Measurements from ENCODE around the gene ZNF639. TPM values are rescaled to one million over a fixed set of nuclear protein-coding genes. Genes with fewer than 3 reads are reported as not detected.
"Not testable (repeated sequence)": the region's sequence is repeated elsewhere in the genome, so short reads cannot be mapped to it uniquely, and the experiment has no call there.

Gene ZNF639
- total RNA-seq, 2 donors from 2014 or later = 41.1 to 42.0 TPM

DNA sequence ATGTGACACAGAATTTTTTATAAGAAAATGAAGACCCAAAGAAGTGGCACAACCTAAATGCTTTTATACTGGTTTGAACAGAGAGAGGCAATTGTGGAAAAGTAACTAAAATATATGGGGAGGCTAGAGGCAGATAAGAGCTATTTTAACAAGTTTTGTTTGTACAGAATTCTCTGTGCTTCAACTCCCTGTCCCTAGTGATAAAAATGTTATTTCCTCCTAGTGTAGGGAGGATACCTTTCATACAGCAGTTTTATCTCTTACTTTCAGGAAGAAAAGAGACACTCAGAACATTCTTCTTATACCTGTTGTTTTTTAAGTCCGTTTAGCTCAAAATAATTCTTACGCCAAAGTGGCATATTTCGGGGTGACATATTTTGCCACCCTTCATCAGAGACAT lies 21.2 kb upstream of the ZNF639 start:
- peaks cover 11% of the 10 kb centered on the region for H3K9me3 Mint-ChIP-seq
- H3K4me3 Mint-ChIP-seq = no peak overlapping the region
- H3K4me1 Mint-ChIP-seq = peaks cover 3% of the 10 kb centered on the region
- peaks cover 12% of the 10 kb centered on the region for H3K9me3 ChIP-seq (ENCODE audit: control insufficient read depth, low read length)
- no peak overlapping the region for H3K27ac Mint-ChIP-seq
- H3K27me3 ChIP-seq (ENCODE audit: control insufficient read depth, insufficient read depth, low read length, poor library complexity, severe bottlenecking) = no peaks in the 10 kb centered on the region
- no peaks in the 10 kb centered on the region for H3K36me3 ChIP-seq (ENCODE audit: control insufficient read depth, insufficient read depth, low read length)
- no peaks in the 10 kb centered on the region for H3K27me3 Mint-ChIP-seq (ENCODE audit: insufficient read depth)
- H3K36me3 Mint-ChIP-seq (ENCODE audit: low read depth) = no peaks in the 10 kb centered on the region
- H3K27ac ChIP-seq (ENCODE audit: low read depth, low read length) = no peak overlapping the region
- H3K4me3 ChIP-seq (ENCODE audit: low read length) = no peak overlapping the region
- TF ChIP-seq, protein P1, sequence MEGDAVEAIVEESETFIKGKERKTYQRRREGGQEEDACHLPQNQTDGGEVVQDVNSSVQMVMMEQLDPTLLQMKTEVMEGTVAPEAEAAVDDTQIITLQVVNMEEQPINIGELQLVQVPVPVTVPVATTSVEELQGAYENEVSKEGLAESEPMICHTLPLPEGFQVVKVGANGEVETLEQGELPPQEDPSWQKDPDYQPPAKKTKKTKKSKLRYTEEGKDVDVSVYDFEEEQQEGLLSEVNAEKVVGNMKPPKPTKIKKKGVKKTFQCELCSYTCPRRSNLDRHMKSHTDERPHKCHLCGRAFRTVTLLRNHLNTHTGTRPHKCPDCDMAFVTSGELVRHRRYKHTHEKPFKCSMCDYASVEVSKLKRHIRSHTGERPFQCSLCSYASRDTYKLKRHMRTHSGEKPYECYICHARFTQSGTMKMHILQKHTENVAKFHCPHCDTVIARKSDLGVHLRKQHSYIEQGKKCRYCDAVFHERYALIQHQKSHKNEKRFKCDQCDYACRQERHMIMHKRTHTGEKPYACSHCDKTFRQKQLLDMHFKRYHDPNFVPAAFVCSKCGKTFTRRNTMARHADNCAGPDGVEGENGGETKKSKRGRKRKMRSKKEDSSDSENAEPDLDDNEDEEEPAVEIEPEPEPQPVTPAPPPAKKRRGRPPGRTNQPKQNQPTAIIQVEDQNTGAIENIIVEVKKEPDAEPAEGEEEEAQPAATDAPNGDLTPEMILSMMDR (conservative IDR thresholded peaks at IDR 0.05) = no peak
- 92 to 100% methylated on average over 2 of the region's 3 CpGs for WGBS, 2 experiments (ENCODE audit: insufficient coverage in 1 of 2, insufficient read length in 1 of 2)
- no peaks in the 10 kb centered on the region for H3K4me1 ChIP-seq (ENCODE audit: control insufficient read depth, insufficient read depth, low read length)
- no peak overlapping the region for H3K9ac ChIP-seq (ENCODE audit: extremely low read depth, low read length, poor library complexity, severe bottlenecking)
- DNase-seq = no peak

DNA sequence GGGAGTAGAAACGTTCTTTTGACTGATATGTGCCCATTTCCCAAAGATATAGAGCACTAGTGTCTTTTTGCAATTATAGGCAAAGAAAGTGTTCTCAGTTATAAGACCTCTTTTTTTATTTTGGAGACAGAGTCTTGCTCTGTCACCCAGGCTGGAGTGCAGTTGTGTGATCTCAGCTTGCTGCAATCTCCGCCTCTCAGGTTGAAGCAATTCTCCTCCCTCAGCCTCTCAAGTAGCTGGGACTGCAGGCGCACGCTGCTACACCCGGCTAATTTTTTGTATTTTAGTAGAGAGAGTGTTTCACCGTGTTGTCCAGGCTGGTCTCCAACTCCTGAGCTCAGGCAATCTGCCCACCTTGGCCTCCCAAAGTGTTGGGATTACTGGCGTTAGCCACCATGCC lies 20.7 kb upstream of the ZNF639 start:
- Histone ChIP-seq H3K27me3 (ENCODE audit: control insufficient read depth, insufficient read depth, low read length, poor library complexity, severe bottlenecking) (no peaks in the 10 kb centered on the region), H3K4me3 (ENCODE audit: low read length) (no peak overlapping the region), H3K36me3 (ENCODE audit: control insufficient read depth, insufficient read depth, low read length) (no peaks in the 10 kb centered on the region), H3K27ac (ENCODE audit: low read depth, low read length) (no peak overlapping the region), H3K9ac (ENCODE audit: extremely low read depth, low read length, poor library complexity, severe bottlenecking) (no peak overlapping the region), H3K4me1 (ENCODE audit: control insufficient read depth, insufficient read depth, low read length) (no peaks in the 10 kb centered on the region), H3K9me3 (ENCODE audit: control insufficient read depth, low read length) (peaks cover 12% of the 10 kb centered on the region)
- DNase-seq = no peak
- Mint-ChIP-seq H3K27me3 (ENCODE audit: insufficient read depth) (no peaks in the 10 kb centered on the region), H3K36me3 (ENCODE audit: low read depth) (no peaks in the 10 kb centered on the region), H3K9me3 (peaks cover 11% of the 10 kb centered on the region), H3K4me3 (no peak overlapping the region), H3K27ac (no peak overlapping the region), H3K4me1 (peaks cover 3% of the 10 kb centered on the region)
- TF ChIP-seq, protein P1 (conservative IDR thresholded peaks at IDR 0.05) = no peak
- WGBS, 2 experiments (ENCODE audit: insufficient coverage in 1 of 2, insufficient read length in 1 of 2) = 91 to 100% methylated on average over 3 to 7 of the region's 7 CpGs

DNA sequence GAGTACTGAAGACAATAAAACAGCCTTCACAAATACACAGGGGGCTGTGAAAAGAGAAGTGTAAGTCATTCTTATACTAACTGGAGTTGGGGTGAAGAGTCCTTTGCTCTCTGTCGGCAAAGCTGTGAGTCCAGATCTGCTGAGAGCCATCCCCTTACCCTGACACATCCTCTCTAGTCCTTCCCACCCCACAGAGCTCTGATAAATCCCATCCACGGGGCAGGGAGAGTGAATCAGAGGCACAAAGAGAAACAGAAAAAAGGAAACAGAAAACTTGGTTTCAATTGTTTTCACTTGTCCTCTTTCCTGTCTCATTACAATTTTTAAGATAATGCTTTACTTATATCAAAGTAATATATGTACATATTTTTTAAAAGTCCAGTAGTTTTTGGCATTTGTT lies 18.2 kb upstream of the ZNF639 start:
- no peak overlapping the region for H3K4me3 Mint-ChIP-seq
- Histone ChIP-seq H3K4me3 (ENCODE audit: low read length) (no peak overlapping the region), H3K9me3 (ENCODE audit: control insufficient read depth, low read length) (peaks cover 5% of the 10 kb centered on the region), H3K4me1 (ENCODE audit: control insufficient read depth, insufficient read depth, low read length) (no peaks in the 10 kb centered on the region), H3K9ac (ENCODE audit: extremely low read depth, low read length, poor library complexity, severe bottlenecking) (no peak overlapping the region), H3K27ac (ENCODE audit: low read depth, low read length) (no peak overlapping the region), H3K27me3 (ENCODE audit: control insufficient read depth, insufficient read depth, low read length, poor library complexity, severe bottlenecking) (no peaks in the 10 kb centered on the region), H3K36me3 (ENCODE audit: control insufficient read depth, insufficient read depth, low read length) (no peaks in the 10 kb centered on the region)
- H3K9me3 Mint-ChIP-seq = peaks cover 4% of the 10 kb centered on the region
- no peaks in the 10 kb centered on the region for H3K27me3 Mint-ChIP-seq (ENCODE audit: insufficient read depth)
- peaks cover 3% of the 10 kb centered on the region for H3K4me1 Mint-ChIP-seq
- no peaks in the 10 kb centered on the region for H3K36me3 Mint-ChIP-seq (ENCODE audit: low read depth)
- H3K27ac Mint-ChIP-seq = no peak overlapping the region
- WGBS, 2 experiments (ENCODE audit: insufficient coverage in 1 of 2, insufficient read length in 1 of 2) = 71% methylated on average over 2 of the region's 2 CpGs; no CpG with 5 or more reads in 1 of the 2 experiments
- no peak for DNase-seq
- TF ChIP-seq, protein P1 (conservative IDR thresholded peaks at IDR 0.05) = no peak

DNA sequence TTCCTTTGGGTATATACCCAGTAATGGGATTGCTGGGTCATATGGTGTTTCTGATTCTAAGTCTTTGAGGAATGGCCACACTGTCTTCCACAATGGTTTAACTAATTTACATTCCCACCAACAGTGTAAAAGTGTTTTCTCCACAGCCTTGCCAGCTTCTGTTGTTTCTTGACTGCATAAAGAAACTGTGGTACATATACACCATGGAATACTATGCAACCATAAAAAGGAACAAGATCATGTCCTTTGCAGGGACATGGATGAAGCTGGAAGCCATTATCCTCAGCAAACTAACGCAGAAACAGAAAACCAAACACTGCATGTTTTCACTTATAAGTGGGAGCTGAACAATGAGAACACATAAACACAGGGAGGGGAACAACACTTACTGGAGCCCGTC lies 15.5 kb upstream of the ZNF639 start:
- H3K9me3 Mint-ChIP-seq; H3K27ac ChIP-seq (ENCODE audit: low read depth, low read length); H3K36me3 Mint-ChIP-seq (ENCODE audit: low read depth); H3K4me3 Mint-ChIP-seq; H3K27me3 ChIP-seq (ENCODE audit: control insufficient read depth, insufficient read depth, low read length, poor library complexity, severe bottlenecking); H3K27ac Mint-ChIP-seq; H3K9me3 ChIP-seq (ENCODE audit: control insufficient read depth, low read length); H3K36me3 ChIP-seq (ENCODE audit: control insufficient read depth, insufficient read depth, low read length); DNase-seq; H3K4me3 ChIP-seq (ENCODE audit: low read length); H3K4me1 ChIP-seq (ENCODE audit: control insufficient read depth, insufficient read depth, low read length); H3K27me3 Mint-ChIP-seq (ENCODE audit: insufficient read depth); H3K9ac ChIP-seq (ENCODE audit: extremely low read depth, low read length, poor library complexity, severe bottlenecking); H3K4me1 Mint-ChIP-seq: not testable (repeated sequence)
- WGBS, 2 experiments (ENCODE audit: insufficient coverage in 1 of 2, insufficient read length in 1 of 2) = 79% methylated on average over 1 of the region's 2 CpGs; no CpG with 5 or more reads in 1 of the 2 experiments

All from endodermal cell (in vitro differentiated cells).